Loucy (cell line): ENCODE data around the gene PRSS21.

ENCODE experiments used
- H2AFZ ChIP-seq: fragments of 200-600 bp; sonication (generic); 2 replicates; pipeline ENCODE4 v1.6.0; 2016; ENCODE audit warnings: antibody characterized with exemption, mild to moderate bottlenecking, low read length, moderate library complexity
- H3F3A ChIP-seq: fragments of 200-600 bp; 2 replicates; pipeline ENCODE4 v1.6.0; 2016; ENCODE audit warnings: antibody characterized with exemption, low read depth, mild to moderate bottlenecking
- H3K27me3 ChIP-seq: fragments of 200-600 bp; sonication (generic); 2 replicates; pipeline ENCODE4 v1.6.1; 2014; ENCODE audit warnings: low read length, mild to moderate bottlenecking; ENCODE audit not compliant: insufficient read depth, poor library complexity, severe bottlenecking
- H3K36me3 ChIP-seq: fragments of 200-600 bp; sonication (generic); 2 replicates; pipeline ENCODE4 v1.6.1; 2016; ENCODE audit warnings: low read length; ENCODE audit not compliant: insufficient read depth
- H3K4me1 ChIP-seq: fragments of 200-600 bp; sonication (generic); 2 replicates; pipeline ENCODE4 v1.5.1; 2014; ENCODE audit warnings: low read length, mild to moderate bottlenecking; ENCODE audit not compliant: insufficient read depth, poor library complexity, severe bottlenecking
- H3K4me2 ChIP-seq: fragments of 200-600 bp; sonication (generic); 2 replicates; pipeline ENCODE4 v1.6.0; 2014; ENCODE audit warnings: antibody characterized with exemption, low read length, low read depth, mild to moderate bottlenecking; ENCODE audit not compliant: poor library complexity, severe bottlenecking
- H3K4me3 ChIP-seq: fragments of 200-600 bp; sonication (generic); 2 replicates; pipeline ENCODE4 v1.5.1; 2014; ENCODE audit warnings: low read length, mild to moderate bottlenecking, mixed read lengths; ENCODE audit not compliant: poor library complexity, severe bottlenecking
- H3K79me2 ChIP-seq: fragments of 200-600 bp; sonication (generic); 2 replicates; pipeline ENCODE4 v1.6.1; 2014; ENCODE audit warnings: low read length; ENCODE audit not compliant: insufficient read depth
- H3K9ac ChIP-seq: fragments of 200-600 bp; sonication (generic); 2 replicates; pipeline ENCODE4 v1.6.0; 2014; ENCODE audit warnings: mild to moderate bottlenecking, low read depth, low read length, moderate library complexity; ENCODE audit not compliant: poor library complexity, severe bottlenecking
- H3K9me2 ChIP-seq: fragments of 200-600 bp; sonication (generic); replicated peaks from 2 replicates; pipeline ENCODE4 v1.6.1; 2016; ENCODE audit warnings: low read depth, low read length, mixed read lengths
- H3K9me3 ChIP-seq: fragments of 200-600 bp; sonication (generic); 2 replicates; pipeline ENCODE4 v1.6.1; 2014; ENCODE audit warnings: mild to moderate bottlenecking, antibody characterized with exemption, low read length, low read depth; ENCODE audit not compliant: insufficient read depth
- H4K20me1 ChIP-seq: fragments of 200-600 bp; sonication (generic); 2 replicates; pipeline ENCODE4 v1.6.0; 2014; ENCODE audit warnings: antibody characterized with exemption, low read length, mild to moderate bottlenecking; ENCODE audit not compliant: insufficient read depth, poor library complexity, severe bottlenecking
- EZH2phosphoT487 ChIP-seq: fragments of 200-600 bp; IDR thresholded peaks from 2 replicates; pipeline ENCODE4 v1.6.1; 2018; ENCODE audit warnings: antibody characterized with exemption, mild to moderate bottlenecking, moderate library complexity, borderline replicate concordance
- TF ChIP-seq, protein P1 (sequence below): fragments of 200-600 bp; sonication (generic); conservative IDR thresholded peaks from 2 replicates; pipeline ENCODE4 v1.5.1; 2014; ENCODE audit warnings: mild to moderate bottlenecking, antibody characterized with exemption, low read length

Gene PRSS21

DNA sequence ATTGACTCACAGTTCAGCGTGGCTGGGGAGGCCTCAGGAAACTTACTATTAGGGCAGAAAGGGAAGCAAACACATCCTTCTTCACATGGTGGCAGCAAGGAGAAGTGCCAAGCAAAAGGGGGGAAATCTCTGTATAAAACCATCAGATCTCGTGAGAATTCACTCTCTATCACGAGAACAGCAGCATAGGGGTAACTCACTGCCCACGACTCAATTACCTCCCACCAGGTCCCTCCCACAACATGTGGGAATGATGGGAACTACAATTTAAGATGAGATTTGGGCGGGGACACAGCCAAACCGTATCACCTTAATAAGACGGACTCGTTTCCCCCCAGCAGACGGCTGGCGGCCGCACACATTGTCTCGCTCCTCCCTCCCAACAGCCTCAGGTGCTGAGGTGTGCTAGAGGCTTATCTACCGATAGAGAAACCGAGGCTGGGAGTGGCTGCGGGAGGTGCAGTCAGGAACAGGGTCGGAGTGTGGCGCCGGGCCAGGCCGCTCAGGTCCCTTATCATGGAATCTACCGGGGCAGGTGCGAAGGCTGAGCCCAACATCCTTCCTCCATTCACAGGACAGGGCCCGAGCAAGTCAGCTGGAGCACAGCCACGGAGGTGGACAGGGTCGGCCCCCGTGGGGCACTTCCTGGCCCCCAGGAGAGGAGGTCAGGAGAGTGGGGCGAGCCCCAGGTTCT is 8.2 kb downstream of the PRSS21 start:
- Histone ChIP-seq H3K79me2 (no peaks in the 10 kb centered on the region), H4K20me1 (no peaks in the 10 kb centered on the region), H3K9me3 (no peaks in the 10 kb centered on the region), H3K9ac (no peak overlapping the region), H3K27me3 (no peaks in the 10 kb centered on the region), H3K36me3 (no peaks in the 10 kb centered on the region), H3K4me2 (no peak overlapping the region), H3F3A (no peaks in the 10 kb centered on the region), H3K4me1 (no peaks in the 10 kb centered on the region), H3K9me2 (no peaks in the 10 kb centered on the region), H2AFZ (no peak overlapping the region), H3K4me3 (no peak overlapping the region)
- TF ChIP-seq EZH2phosphoT487: no peak
- TF ChIP-seq, protein P1, sequence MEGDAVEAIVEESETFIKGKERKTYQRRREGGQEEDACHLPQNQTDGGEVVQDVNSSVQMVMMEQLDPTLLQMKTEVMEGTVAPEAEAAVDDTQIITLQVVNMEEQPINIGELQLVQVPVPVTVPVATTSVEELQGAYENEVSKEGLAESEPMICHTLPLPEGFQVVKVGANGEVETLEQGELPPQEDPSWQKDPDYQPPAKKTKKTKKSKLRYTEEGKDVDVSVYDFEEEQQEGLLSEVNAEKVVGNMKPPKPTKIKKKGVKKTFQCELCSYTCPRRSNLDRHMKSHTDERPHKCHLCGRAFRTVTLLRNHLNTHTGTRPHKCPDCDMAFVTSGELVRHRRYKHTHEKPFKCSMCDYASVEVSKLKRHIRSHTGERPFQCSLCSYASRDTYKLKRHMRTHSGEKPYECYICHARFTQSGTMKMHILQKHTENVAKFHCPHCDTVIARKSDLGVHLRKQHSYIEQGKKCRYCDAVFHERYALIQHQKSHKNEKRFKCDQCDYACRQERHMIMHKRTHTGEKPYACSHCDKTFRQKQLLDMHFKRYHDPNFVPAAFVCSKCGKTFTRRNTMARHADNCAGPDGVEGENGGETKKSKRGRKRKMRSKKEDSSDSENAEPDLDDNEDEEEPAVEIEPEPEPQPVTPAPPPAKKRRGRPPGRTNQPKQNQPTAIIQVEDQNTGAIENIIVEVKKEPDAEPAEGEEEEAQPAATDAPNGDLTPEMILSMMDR: no peak

DNA sequence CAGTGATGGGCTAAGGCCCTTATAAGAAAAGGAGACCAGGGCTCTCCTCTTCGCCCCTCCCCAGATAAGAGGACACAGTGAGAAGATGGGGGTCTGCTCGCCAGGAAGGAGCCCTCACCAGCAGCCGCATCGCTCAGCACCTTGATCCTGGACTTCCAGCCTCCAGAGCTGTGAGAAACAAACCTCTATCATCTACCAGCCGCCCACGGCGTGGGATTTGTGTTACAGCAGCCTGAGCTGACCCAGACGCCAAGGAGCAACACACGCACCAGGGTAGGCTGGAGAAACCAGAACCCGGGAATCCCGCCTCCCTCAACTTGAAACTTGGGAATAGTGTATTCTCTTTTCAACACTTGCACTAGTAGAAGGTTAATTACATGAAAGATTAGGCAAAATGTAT is 8.9 kb downstream of the PRSS21 start:
- no peaks in the 10 kb centered on the region for H3F3A ChIP-seq
- no peaks in the 10 kb centered on the region for H3K9me2 ChIP-seq
- no peak overlapping the region for H2AFZ ChIP-seq
- no peaks in the 10 kb centered on the region for H3K36me3 ChIP-seq
- TF ChIP-seq, protein P1: no peak
- TF ChIP-seq EZH2phosphoT487: no peak
- H3K4me3 ChIP-seq: no peak overlapping the region
- no peaks in the 10 kb centered on the region for H3K4me1 ChIP-seq
- H3K9me3 ChIP-seq: no peaks in the 10 kb centered on the region
- no peaks in the 10 kb centered on the region for H4K20me1 ChIP-seq
- H3K79me2 ChIP-seq: no peaks in the 10 kb centered on the region
- H3K4me2 ChIP-seq: no peak overlapping the region
- no peaks in the 10 kb centered on the region for H3K27me3 ChIP-seq
- no peak overlapping the region for H3K9ac ChIP-seq

DNA sequence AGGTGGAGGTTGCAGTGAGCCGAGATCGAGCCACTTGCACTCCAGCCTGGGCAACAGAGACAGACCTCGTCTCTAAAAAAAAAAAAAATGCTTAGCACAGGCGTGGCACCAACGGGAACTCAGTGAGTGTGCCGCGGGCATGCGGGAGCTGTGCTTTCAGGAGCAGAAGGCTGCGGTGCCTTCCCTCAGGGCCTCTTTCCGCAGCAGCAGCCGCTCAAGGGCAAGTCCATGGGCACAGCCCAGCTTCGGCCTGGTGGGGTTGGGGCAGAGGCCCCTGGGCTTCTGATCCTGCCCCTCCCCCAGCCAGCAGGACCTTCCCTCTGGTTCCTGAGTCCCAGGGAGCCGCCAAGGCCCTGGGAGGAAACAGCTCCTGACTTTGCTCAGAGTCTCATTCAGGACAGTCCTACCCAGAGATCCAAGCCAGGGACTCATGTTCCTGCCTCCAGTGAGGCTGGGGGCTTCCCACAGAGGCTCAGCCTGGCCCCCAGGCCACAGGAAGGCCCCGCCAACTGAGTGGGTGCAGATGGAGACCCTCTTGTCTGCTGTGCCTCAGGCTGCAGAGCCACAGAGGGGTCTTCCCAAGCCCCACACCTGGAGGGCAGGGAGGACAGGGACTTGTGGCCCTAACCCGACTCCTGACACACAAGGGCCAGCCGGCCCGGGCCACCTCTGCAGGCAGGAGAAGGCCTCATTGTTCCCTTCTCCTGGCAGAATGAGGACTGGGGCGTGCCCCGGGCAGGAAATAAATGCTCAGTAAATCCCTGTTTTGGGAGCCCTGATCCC is 9.7 kb downstream of the PRSS21 start:
- Histone ChIP-seq H3K9me3 (no peaks in the 10 kb centered on the region), H3K36me3 (no peaks in the 10 kb centered on the region), H3K4me3 (no peak overlapping the region), H3K9ac (no peak overlapping the region), H4K20me1 (no peaks in the 10 kb centered on the region), H3K4me2 (no peak overlapping the region), H3K27me3 (no peaks in the 10 kb centered on the region), H3K79me2 (no peaks in the 10 kb centered on the region), H3K9me2 (no peaks in the 10 kb centered on the region), H2AFZ (no peak overlapping the region), H3F3A (no peaks in the 10 kb centered on the region), H3K4me1 (no peaks in the 10 kb centered on the region)
- TF ChIP-seq, protein P1: no peak
- no peak for TF ChIP-seq EZH2phosphoT487
